Stomach (tissue), 9 donors: ENCODE measurements around the gene RNF128. TPM values are rescaled to one million over a fixed set of nuclear protein-coding genes. Genes with fewer than 3 reads are reported as not detected.

Source experiments
- DNase-seq, 2 donors: peaks; one replicate each; pipeline versions ENCODE4 v3.0.0 to v3.0.0-alpha.2; 2013 to 2019
- H3K27ac ChIP-seq, 5 donors: fragments of 200-600 bp in 4 of 5; sonication (generic) in 4 of 5; one replicate each; pipeline ENCODE4 v1.5.1; 2013 to 2019; ENCODE audit warnings: mild to moderate bottlenecking in 1 of 5, moderate library complexity in 1 of 5
- H3K27me3 ChIP-seq, 3 donors: fragments of 200-600 bp; sonication (generic); one replicate each; pipeline ENCODE4 v1.5.1; 2017 to 2019; ENCODE audit warnings: mixed run types in 1 of 3
- H3K36me3 ChIP-seq, 4 donors: fragments of 200-600 bp; sonication (generic); 1 replicate in 3 of 4; 2 replicates in 1 of 4; pipeline ENCODE4 v1.5.1; 2016 to 2019
- H3K4me1 ChIP-seq, 4 donors: fragments of 200-600 bp; sonication (generic); one replicate each; pipeline ENCODE4 v1.5.1; 2016 to 2019
- H3K4me3 ChIP-seq, 4 donors: fragments of 200-600 bp; sonication (generic) in 3 of 4; one replicate each; pipeline ENCODE4 v1.5.1; 2016 to 2019; ENCODE audit warnings: mild to moderate bottlenecking in 1 of 4
- H3K9me3 ChIP-seq, 4 donors: fragments of 200-600 bp; sonication (generic); one replicate each; pipeline ENCODE4 v1.5.1; 2016 to 2019
- CTCF ChIP-seq, 7 experiments: fragments of 450-650 bp in 4 of 7; fragments of 200-600 bp in 3 of 7; sonication (generic) in 3 of 7; IDR thresholded peaks; one replicate each; pipeline ENCODE4 v1.5.1; 2016 to 2019; ENCODE audit warnings: antibody characterized with exemption in 7 of 7, control low read depth in 2 of 7, mild to moderate bottlenecking in 1 of 7
- EP300 ChIP-seq: sonication (generic); formaldehyde crosslinking; IDR thresholded peaks from one replicate; pipeline ENCODE4 v1.6.1; 2017; ENCODE audit warnings: antibody characterized with exemption
- POLR2A ChIP-seq, 4 donors: fragments of 450-650 bp; IDR thresholded peaks; one replicate each; pipeline ENCODE4 v1.6.1; 2016; ENCODE audit warnings: antibody characterized with exemption in 4 of 4, control low read depth in 2 of 4, mild to moderate bottlenecking in 1 of 4, moderate library complexity in 1 of 4
- POLR2AphosphoS5 ChIP-seq, 3 donors: sonication (generic); formaldehyde crosslinking; IDR thresholded peaks; one replicate each; pipeline ENCODE4 v1.6.1; 2016; ENCODE audit warnings: antibody characterized with exemption in 3 of 3
- WGBS, 5 donors: extraction: QIAGEN DNeasy Blood & Tissue Kit in 3 of 5; methylation state at CpG; one replicate each; pipeline versions ENCODE4 v1.1.5 to v1.1.7; 2013 to 2018; 5-methylcytosine and 5-hydroxymethylcytosine counted together
- intact Hi-C: fragments of 100-400 bp; cut with DNase I; formaldehyde crosslinking; loops from one replicate; pipeline ENCODE4 v1.15.1; 2023; ENCODE audit warnings: low total_unique reads
- polyA plus RNA-seq, 3 donors: library from polyadenylated mRNA; stranded (reverse); fragments of 200-250 nt; gene quantifications; one replicate each; pipeline ENCODE4 v1.2.3, GENCODE V29; 2013
- total RNA-seq, 5 donors: library from RNA; depleted of rRNA; stranded (reverse); fragments of >200 nt; gene quantifications; one replicate each; pipeline versions ENCODE4 v1.1.0 to v1.2.3, GENCODE V29; 2014 to 2016
- donor health status: healthy with polysubstance abuse.
- donor health status: Bipolar disorder and iron deficiency.
- donor health status: healthy.

RNF128 gene
- total and polyA plus RNA-seq, 8 donors = 4.1 to 78.6 (median 10.8) TPM

GRCh38 chrX:106783716-106784115 is 57.2 kb downstream of the RNF128 start:
- intact Hi-C loops = no loop called here
- H3K27me3 ChIP-seq = no peaks in the 10 kb centered on the region
- no peak overlapping the region for H3K27ac ChIP-seq
- H3K36me3 ChIP-seq = no peaks in the 10 kb centered on the region
- no peak for DNase-seq
- peaks cover 0 to 8% (median 0%) of the 10 kb centered on the region in 4 donors for H3K4me1 ChIP-seq
- WGBS, 5 donors = 46 to 92% (median 60%) methylated on average over 2 to 7 of the region's 7 CpGs
- no peak overlapping the region for H3K4me3 ChIP-seq
- no peaks in the 10 kb centered on the region for H3K9me3 ChIP-seq
- TF ChIP-seq POLR2AphosphoS5 (IDR thresholded peaks at IDR 0.05) (no peak), CTCF (IDR thresholded peaks at IDR 0.05) (no peak), POLR2A (IDR thresholded peaks at IDR 0.05) (no peak), EP300 (no peak)

- Histone ChIP-seq H3K27ac (no peak overlapping the region), H3K4me1 (no peaks in the 10 kb centered on the region), H3K27me3 (no peaks in the 10 kb centered on the region), H3K9me3 (no peaks in the 10 kb centered on the region), H3K4me3 (no peak overlapping the region), H3K36me3 (no peaks in the 10 kb centered on the region)
- intact Hi-C loops = no loop called here
- TF ChIP-seq CTCF (IDR thresholded peaks at IDR 0.05) (no peak), POLR2AphosphoS5 (IDR thresholded peaks at IDR 0.05) (no peak), EP300 (no peak), POLR2A (IDR thresholded peaks at IDR 0.05) (no peak)
- DNase-seq = peak in 1 of 2 donors; percentile 37
- WGBS, 5 donors = 0 to 7% (median 0%) methylated on average over 1 of the region's 1 CpG
These were observed 65.0 kb downstream of the RNF128 start for GRCh38 chrX:106791495-106791894.

GRCh38 chrX:106802063-106802387 is 75.5 kb downstream of the RNF128 start:
- 1 to 43% (median 8%) methylated on average over 11 of the region's 11 CpGs for WGBS, 5 donors
- Histone ChIP-seq H3K27me3 (peaks cover 0 to 14% (median 0%) of the 10 kb centered on the region in 3 donors), H3K9me3 (no peaks in the 10 kb centered on the region), H3K27ac (peak overlapping the region; percentile 62 to 83 (median 83)), H3K4me1 (peaks cover 0 to 7% (median 0%) of the 10 kb centered on the region in 4 donors), H3K36me3 (no peaks in the 10 kb centered on the region), H3K4me3 (peak overlapping the region; percentile 53 to 59 (median 58))
- intact Hi-C loops = no loop called here
- DNase-seq = no peak
- TF ChIP-seq POLR2A (IDR thresholded peaks at IDR 0.05) (no peak), EP300 (no peak), POLR2AphosphoS5 (IDR thresholded peaks at IDR 0.05) (no peak), CTCF (IDR thresholded peaks at IDR 0.05) (no peak)

- H3K9me3 ChIP-seq = no peaks in the 10 kb centered on the region
- WGBS, 5 donors = 1 to 32% (median 7%) methylated on average over 19 to 36 of the region's 36 CpGs
- peaks cover 0 to 14% (median 0%) of the 10 kb centered on the region in 3 donors for H3K27me3 ChIP-seq
- DNase-seq = peak; percentile 83 to 96
- H3K4me1 ChIP-seq = peaks cover 0 to 7% (median 0%) of the 10 kb centered on the region in 4 donors
- H3K36me3 ChIP-seq = no peaks in the 10 kb centered on the region
- intact Hi-C loops = no loop called here
- peak in 2 of 4 donors; percentile 18 to 45 for TF ChIP-seq POLR2A (IDR thresholded peaks at IDR 0.05)
- no peak for TF ChIP-seq EP300
- peak; percentile 52 to 80 (median 60) for TF ChIP-seq POLR2AphosphoS5 (IDR thresholded peaks at IDR 0.05)
- no peak for TF ChIP-seq CTCF (IDR thresholded peaks at IDR 0.05)
- peak within 1 kb of the TSS; percentile 67 to 83 (median 83) for H3K27ac ChIP-seq
- H3K4me3 ChIP-seq = peak within 1 kb of the TSS; percentile 53 to 59 (median 58)
These were observed 76.1 kb downstream of the RNF128 start, which contains the start of gene TBC1D8B for GRCh38 chrX:106802388-106803275. Gene TBC1D8B, plus strand, starts transcription at chrX:106802673. Its CDS starts 181 bp downstream, at chrX:106802854.
